Small intestine (tissue), 7 donors: Measurements from ENCODE around the gene TNNT3. TPM values are rescaled to one million over a fixed set of nuclear protein-coding genes. Genes with fewer than 3 reads are reported as not detected.

Experiments used
- DNase-seq, 2 donors: peaks; one replicate each; pipeline versions ENCODE4 v3.0.0 to v3.0.0-alpha.2; 2013
- FAIRE-seq: peaks from 2 replicates; lab custom pipeline; 2012; peaks lifted over from hg19 to GRCh38; lab: Jason Lieb, UNC
- H3K27ac ChIP-seq, 3 donors: one replicate each; pipeline ENCODE4 v1.5.1; 2013; ENCODE audit warnings: low read length in 2 of 3, mild to moderate bottlenecking in 2 of 3, control low read depth in 1 of 3, inconsistent platforms in 1 of 3, low read depth in 1 of 3, moderate library complexity in 1 of 3
- H3K27me3 ChIP-seq, 3 donors: one replicate each; pipeline ENCODE4 v1.6.1; 2013; ENCODE audit warnings: low read length in 3 of 3, inconsistent platforms in 1 of 3; ENCODE audit not compliant: control insufficient read depth in 3 of 3, insufficient read depth in 3 of 3
- H3K36me3 ChIP-seq, 3 donors: one replicate each; pipeline ENCODE4 v1.6.1; 2013; ENCODE audit warnings: low read length in 3 of 3, inconsistent platforms in 1 of 3, low read depth in 1 of 3, mild to moderate bottlenecking in 1 of 3, moderate library complexity in 1 of 3; ENCODE audit not compliant: control insufficient read depth in 3 of 3, insufficient read depth in 2 of 3
- H3K4me1 ChIP-seq, 3 donors: one replicate each; pipeline ENCODE4 v1.6.1; 2013; ENCODE audit warnings: low read length in 2 of 3, inconsistent platforms in 1 of 3, low read depth in 1 of 3, mild to moderate bottlenecking in 1 of 3, moderate library complexity in 1 of 3; ENCODE audit not compliant: control insufficient read depth in 3 of 3, insufficient read depth in 2 of 3
- H3K4me3 ChIP-seq, 3 donors: one replicate each; pipeline ENCODE4 v1.5.1; 2013; ENCODE audit warnings: low read length in 3 of 3, control low read depth in 1 of 3, inconsistent platforms in 1 of 3, low read depth in 1 of 3, mild to moderate bottlenecking in 1 of 3, moderate library complexity in 1 of 3
- H3K9me3 ChIP-seq, 2 donors: one replicate each; pipeline ENCODE4 v1.6.1; 2013; ENCODE audit warnings: low read depth in 1 of 2, low read length in 1 of 2; ENCODE audit not compliant: control insufficient read depth in 2 of 2, insufficient read depth in 1 of 2
- WGBS, 3 donors: extraction: QIAGEN DNeasy Blood & Tissue Kit; methylation state at CpG; one replicate each; pipeline ENCODE4 v1.1.7; 2013; 5-methylcytosine and 5-hydroxymethylcytosine counted together
- polyA plus RNA-seq, 4 donors: library from polyadenylated mRNA; stranded (reverse) in 3 of 4; unstranded in 1 of 4; fragments of 200-250 nt in 3 of 4; fragments of 120-200 nt in 1 of 4; gene quantifications; one replicate each; pipeline versions ENCODE4 v1.2.1 to v1.2.3, GENCODE V29; 2013
- donor health status: healthy with polysubstance abuse.
- donor health status: control.
- donor health status: control.
- donor health status: Bipolar disorder and iron deficiency.
- donor health status: healthy.

TNNT3 gene
- polyA plus RNA-seq, 4 donors = 0.66 to 17.7 (median 4.4) TPM

DNA sequence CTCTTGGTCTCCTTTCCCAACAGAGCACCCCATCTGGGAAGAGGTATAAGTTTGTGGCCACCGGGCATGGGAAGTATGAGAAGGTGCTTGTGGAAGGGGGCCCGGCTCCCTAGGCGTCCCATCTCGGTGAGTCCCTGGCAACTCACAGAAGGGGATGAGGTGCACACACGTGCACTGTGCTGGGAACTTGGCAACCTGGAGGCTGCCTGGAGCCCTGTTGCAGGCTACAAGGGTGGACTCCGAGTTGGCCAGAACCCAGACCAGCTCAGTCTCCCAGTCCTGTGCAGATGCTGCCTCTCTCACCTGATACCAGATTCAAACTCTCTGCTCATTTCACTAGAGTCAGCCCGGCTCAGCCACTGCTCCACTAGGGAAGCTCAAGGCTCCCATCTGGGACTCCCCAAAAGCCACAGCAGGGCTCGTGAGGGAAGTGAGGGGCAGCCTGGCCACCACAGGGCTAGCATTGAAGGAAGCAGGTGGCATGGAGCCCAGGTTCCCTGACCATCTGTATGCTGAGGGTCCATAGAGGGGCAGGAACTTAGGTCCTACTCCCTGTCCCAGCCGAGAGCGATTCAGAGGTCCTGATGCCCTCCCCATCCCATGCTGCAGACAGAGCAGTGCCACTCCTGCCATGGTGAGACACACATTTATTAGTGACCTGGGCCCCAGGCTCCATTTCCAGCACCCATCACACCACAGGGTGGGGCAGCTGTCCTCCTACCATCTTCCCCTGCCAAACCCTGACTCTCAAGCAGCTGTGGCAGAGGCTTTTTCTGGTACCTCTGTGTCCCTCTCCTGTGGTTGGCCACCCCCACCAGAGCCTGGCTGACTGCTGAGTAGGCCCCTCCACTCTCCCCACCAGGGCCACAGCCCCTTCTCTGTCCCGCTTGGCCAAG lies 31.8 kb upstream of the TNNT3 start:
- Histone ChIP-seq H3K4me3 (no peak overlapping the region), H3K27me3 (peaks cover 0 to 3% (median 0%) of the 10 kb centered on the region in 3 donors), H3K4me1 (peaks cover 0 to 2% (median 0%) of the 10 kb centered on the region in 3 donors), H3K9me3 (no peaks in the 10 kb centered on the region), H3K36me3 (peaks cover 0 to 10% (median 0%) of the 10 kb centered on the region in 3 donors), H3K27ac (no peak overlapping the region)
- no peak for DNase-seq
- WGBS, 3 donors = 77 to 80% (median 77%) methylated on average over 11 of the region's 11 CpGs
- FAIRE-seq = no peak

DNA sequence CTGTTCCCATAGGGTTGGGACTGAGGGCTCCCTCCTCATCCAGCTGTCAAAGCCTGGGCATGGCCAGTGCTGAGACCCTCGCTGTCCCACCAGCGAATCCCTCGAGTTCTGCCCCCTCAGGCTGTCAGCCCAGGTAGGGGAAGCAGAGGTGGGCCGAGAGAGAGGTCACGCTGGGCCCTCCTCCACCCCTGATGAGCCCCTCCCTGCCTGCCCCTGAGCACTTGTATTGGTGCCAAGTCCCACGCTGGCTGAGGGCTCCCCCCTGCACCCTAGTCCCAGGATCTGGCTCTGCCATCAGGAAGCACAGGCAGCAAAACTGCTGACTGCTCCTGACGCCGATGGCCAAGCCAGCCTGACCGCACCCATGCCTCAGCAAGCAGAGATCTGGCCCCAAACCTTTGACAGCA lies 31.2 kb upstream of the TNNT3 start:
- H3K27ac ChIP-seq = no peak overlapping the region

DNA sequence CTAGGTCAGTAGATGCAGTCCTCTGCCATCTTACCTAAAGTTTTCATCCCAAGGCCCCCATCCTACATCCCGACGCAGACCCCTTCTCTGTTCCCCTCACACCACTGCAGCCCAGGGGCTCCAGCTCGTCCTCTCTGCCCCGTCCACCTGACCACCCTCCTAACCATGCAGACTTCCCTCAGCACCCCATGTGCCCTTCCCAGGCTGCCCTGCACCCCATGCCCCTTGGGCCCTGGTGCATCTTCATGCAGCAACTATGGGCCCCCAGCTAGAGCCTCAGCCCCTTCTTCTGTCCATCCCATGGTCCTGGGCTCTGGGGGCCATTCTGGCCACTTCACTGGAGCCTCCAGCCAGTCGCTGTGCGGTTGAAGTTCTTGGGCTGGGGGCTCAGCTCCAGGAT lies 30.7 kb upstream of the TNNT3 start:
- FAIRE-seq (no peak), DNase-seq (no peak)
- no peaks in the 10 kb centered on the region for H3K9me3 ChIP-seq
- peaks cover 0 to 8% (median 0%) of the 10 kb centered on the region in 3 donors for H3K36me3 ChIP-seq
- peak overlapping the region in 1 of 3 donors; percentile 1 for H3K27ac ChIP-seq
- 82 to 85% (median 84%) methylated on average over 6 of the region's 6 CpGs for WGBS, 3 donors
- H3K27me3 ChIP-seq = peaks cover 0 to 3% (median 0%) of the 10 kb centered on the region in 3 donors
- no peaks in the 10 kb centered on the region for H3K4me1 ChIP-seq
- no peak overlapping the region for H3K4me3 ChIP-seq

More for the DNA sequence above, 31.2 kb upstream of the TNNT3 start:
- Histone ChIP-seq H3K27me3 (peaks cover 0 to 3% (median 0%) of the 10 kb centered on the region in 3 donors), H3K9me3 (no peaks in the 10 kb centered on the region), H3K4me1 (no peaks in the 10 kb centered on the region), H3K36me3 (peaks cover 0 to 8% (median 0%) of the 10 kb centered on the region in 3 donors), H3K4me3 (no peak overlapping the region)
- 46 to 66% (median 53%) methylated on average over 9 of the region's 9 CpGs for WGBS, 3 donors
- DNase-seq (no peak), FAIRE-seq (no peak)

DNA sequence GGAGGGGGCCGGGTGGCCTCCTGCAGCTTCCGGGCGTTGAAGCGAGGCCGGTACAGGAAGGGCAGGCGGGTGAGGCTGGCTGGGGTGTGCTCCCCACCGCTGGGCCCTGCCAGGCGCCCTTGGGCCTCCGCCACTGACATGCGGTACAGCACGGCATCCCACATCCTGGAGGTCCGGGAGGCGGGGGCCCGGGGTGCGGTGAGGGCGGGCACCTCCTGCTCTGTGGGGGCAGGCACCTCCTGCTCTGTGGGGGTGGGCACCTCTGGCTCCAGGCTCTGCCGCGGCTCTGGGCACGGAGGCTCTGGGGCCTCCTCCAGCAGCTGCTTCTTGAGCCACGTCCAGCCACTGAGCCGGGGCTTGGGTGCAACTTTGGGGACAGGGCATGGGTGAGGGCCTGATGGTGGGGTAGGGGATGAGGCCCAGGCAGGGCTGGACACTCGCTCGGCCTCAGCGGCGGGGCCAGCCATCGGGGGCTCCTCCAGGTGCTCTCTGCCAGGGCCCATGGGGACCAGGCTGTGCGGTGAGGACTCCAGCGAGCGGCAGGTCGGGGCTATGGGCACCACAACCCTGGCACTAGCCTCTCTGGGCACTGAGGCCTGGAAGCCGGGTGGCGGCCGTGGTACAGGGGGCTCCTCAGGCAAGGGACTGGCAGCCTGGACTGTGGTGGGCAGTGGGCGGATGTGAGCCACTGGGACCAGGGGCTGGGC lies 30.1 kb upstream of the TNNT3 start:
- peak in 1 of 2 donors; percentile 8 for DNase-seq
- Histone ChIP-seq H3K27ac (no peak overlapping the region), H3K9me3 (no peaks in the 10 kb centered on the region), H3K4me1 (no peaks in the 10 kb centered on the region), H3K36me3 (peaks cover 0 to 5% (median 0%) of the 10 kb centered on the region in 3 donors), H3K27me3 (peaks cover 0 to 3% (median 0%) of the 10 kb centered on the region in 3 donors), H3K4me3 (no peak overlapping the region)
- WGBS, 3 donors = 69 to 82% (median 70%) methylated on average over 29 to 34 of the region's 34 CpGs
- no peak for FAIRE-seq

DNA sequence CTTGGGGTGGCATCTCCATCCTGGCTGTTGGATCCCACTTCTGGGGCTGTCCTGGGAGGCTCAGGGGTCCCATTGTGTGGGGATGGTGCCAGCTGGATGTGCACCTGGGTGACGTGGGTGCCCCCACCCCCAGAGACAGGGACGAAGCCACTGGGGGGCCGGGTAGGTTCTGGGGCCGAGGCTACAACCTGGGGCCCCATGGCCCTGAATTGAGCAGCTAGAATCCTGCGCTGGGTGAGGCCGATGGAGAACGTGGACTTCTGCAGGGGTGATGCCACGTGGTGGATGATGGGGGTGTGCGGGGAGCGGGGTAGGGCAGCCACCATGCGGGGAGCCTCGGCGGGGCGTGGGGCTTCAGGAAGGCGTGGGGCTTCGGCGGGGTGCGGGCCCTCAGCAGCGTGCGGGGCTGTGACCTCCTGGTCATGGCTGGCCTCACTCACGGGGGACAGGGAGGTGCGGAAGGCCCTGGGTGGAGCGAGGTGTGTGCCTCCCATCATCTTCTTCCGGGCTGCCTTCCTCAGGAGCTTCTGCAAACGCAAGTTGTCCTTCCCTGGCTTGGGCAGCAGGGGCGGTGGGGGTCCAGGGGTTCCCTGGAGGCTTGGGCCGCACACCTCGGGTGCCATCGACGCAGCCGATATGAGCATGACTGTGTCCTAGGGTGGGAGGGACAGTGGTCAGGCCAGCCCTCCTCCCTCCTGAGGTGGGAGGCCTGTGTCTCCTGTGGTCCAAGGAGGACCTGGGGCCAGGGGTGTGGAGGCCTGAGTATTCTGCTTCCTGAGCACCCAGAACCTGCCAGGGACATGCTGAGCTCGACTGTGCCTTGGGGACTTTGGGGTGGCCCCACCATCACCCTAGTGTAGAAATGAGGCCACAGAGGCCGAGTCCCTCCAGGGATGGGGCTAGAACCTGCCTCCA lies 29.3 kb upstream of the TNNT3 start:
- FAIRE-seq (no peak), DNase-seq (no peak)
- no peak overlapping the region for H3K27ac ChIP-seq
- 69 to 82% (median 73%) methylated on average over 28 to 33 of the region's 33 CpGs for WGBS, 3 donors
- peaks cover 0 to 3% (median 0%) of the 10 kb centered on the region in 3 donors for H3K27me3 ChIP-seq
- H3K36me3 ChIP-seq = peaks cover 0 to 5% (median 0%) of the 10 kb centered on the region in 3 donors
- H3K4me3 ChIP-seq = no peak overlapping the region
- no peaks in the 10 kb centered on the region for H3K4me1 ChIP-seq
- H3K9me3 ChIP-seq = no peaks in the 10 kb centered on the region

DNA sequence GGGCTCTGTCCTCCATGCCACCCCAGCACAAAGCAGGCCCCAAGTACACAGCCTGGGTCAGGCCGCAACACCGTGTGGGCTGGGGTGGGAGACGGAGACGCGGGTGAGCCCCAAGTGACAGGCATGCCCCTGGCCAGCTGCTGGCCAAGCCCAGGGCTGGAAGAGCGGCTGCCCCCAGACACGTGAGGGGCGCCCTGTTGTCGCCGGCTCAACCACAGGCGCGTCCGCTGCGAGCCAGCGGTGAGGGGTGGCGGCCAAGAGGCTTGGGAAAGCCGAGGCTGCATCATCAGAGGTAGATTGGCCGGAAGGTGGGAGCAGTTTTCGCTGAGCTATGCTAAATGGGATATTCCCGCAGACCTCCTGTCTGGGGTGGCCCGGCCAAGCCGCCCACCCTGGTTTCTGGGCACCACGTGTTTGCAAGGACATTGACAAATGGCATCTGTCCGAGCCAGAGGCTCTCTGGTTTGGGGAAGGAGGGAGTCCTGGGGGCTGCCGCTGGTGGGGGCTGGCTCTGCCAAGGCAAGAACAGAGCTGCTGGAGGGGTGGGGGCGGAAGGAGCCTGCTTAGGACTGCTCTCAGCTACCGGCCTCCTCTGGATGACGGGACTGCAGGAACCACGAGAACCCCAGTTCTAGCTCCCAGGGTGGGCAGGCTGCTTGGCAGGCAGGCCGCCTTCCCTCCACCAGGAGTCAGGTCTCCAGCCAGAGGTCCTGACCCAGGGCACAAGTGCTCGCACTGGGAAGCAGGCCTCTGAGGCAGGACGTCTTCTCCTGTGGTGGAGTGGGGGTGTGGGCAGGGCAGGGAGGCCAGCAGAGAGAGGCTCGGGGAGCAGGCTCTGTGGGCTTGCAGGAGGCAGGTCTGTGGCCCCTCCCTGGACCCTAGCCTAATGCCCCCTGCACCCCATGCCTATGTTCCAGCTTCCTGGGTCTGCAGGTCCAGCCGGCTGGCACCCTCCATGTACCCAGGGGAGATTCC lies 28.4 kb upstream of the TNNT3 start:
- 74 to 79% (median 78%) methylated on average over 33 to 34 of the region's 34 CpGs for WGBS, 3 donors
- FAIRE-seq = no peak
- H3K27ac ChIP-seq = no peak overlapping the region
- DNase-seq = no peak
- H3K27me3 ChIP-seq = peaks cover 0 to 3% (median 0%) of the 10 kb centered on the region in 3 donors
- peaks cover 0 to 5% (median 0%) of the 10 kb centered on the region in 3 donors for H3K36me3 ChIP-seq
- no peaks in the 10 kb centered on the region for H3K9me3 ChIP-seq
- no peaks in the 10 kb centered on the region for H3K4me1 ChIP-seq
- no peak overlapping the region for H3K4me3 ChIP-seq

DNA sequence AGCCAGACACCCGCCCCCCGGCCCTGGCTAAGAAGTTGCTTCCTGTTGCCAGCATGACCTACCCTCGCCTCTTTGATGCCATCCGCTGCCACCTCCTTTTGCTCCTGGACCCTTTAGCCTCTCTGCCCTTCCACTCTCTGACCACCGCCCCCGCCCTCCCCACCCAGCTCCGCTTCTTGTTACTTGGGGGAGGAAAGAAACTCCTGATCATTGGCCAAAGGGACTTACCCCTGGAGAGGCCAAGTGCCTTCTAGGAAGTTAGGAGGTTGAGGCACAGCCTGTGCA lies 27.7 kb upstream of the TNNT3 start, which contains the start of gene PRR33:
PRR33 (minus strand) TSS at position 65 of the 285 bp plus-strand sequence. CDS start 1,311 bp downstream, outside the sequence.
- H3K27me3 ChIP-seq = peaks cover 0 to 3% (median 0%) of the 10 kb centered on the region in 3 donors
- no peak within 1 kb of the TSS for H3K27ac ChIP-seq
- peaks cover 0 to 5% (median 0%) of the 10 kb centered on the region in 3 donors for H3K36me3 ChIP-seq
- WGBS, 3 donors = 78 to 86% (median 82%) methylated on average over 7 of the region's 7 CpGs
- no peaks in the 10 kb centered on the region for H3K4me1 ChIP-seq
- DNase-seq (no peak), FAIRE-seq (no peak)
- no peak within 1 kb of the TSS for H3K4me3 ChIP-seq
- H3K9me3 ChIP-seq = no peaks in the 10 kb centered on the region
